Uterus (tissue), 2 donors: ENCODE measurements around the gene BNC2.

Source experiments
- CTCF ChIP-seq, 4 experiments: fragments of 200-600 bp in 2 of 4; fragments of 450-650 bp in 2 of 4; sonication (generic) in 2 of 4; IDR thresholded peaks; one replicate each; pipeline ENCODE4 v1.5.1; 2016 to 2019; ENCODE audit warnings: antibody characterized with exemption in 4 of 4, mild to moderate bottlenecking in 2 of 4, moderate library complexity in 1 of 4
- POLR2A ChIP-seq, 2 donors: fragments of 450-650 bp; IDR thresholded peaks; one replicate each; pipeline ENCODE4 v1.6.1; 2016; ENCODE audit warnings: antibody characterized with exemption in 2 of 2, mild to moderate bottlenecking in 1 of 2, moderate library complexity in 1 of 2

- TF ChIP-seq CTCF (IDR thresholded peaks at IDR 0.05) (no peak), POLR2A (IDR thresholded peaks at IDR 0.05) (no peak)
Measured at GRCh38 chr9:16591092-16591491, 279.4 kb downstream of the BNC2 start.
